HG02970 (cell line): Measurements from ENCODE around the gene PTPRD.
"Not testable (repeated sequence)": the region's sequence is repeated elsewhere in the genome, so short reads cannot be mapped to it uniquely, and the experiment has no call there.

Experiments used
- ATAC-seq: cut with Tn5 transposase; IDR thresholded peaks from one replicate; pipeline ENCODE4 v1.9.1; 2021; ENCODE audit warnings: mild to moderate bottlenecking, moderate library complexity, moderate number of reproducible peaks; ENCODE audit not compliant: unreplicated experiment, low FRiP score

Gene PTPRD

DNA sequence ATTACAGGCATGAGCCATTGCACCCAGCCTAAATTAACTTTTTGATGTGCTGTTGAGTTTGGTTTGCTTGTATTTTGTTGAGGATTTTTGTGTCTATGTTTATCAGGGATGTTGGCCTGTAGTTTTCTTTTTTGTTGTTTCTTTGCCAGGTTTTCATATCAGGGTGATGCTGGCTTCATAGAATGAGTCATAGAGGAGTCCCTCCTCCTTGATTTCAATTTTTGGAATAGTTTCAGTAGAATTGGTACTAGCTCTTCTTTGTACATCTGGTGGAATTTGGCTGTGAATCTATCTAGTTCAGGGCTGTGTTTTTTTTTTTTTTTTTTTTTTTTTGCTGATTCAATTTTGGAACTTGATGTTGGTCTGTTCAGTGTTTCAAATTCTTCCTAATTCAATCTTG lies 1648.9 kb downstream of the PTPRD start:
- no peak for ATAC-seq

DNA sequence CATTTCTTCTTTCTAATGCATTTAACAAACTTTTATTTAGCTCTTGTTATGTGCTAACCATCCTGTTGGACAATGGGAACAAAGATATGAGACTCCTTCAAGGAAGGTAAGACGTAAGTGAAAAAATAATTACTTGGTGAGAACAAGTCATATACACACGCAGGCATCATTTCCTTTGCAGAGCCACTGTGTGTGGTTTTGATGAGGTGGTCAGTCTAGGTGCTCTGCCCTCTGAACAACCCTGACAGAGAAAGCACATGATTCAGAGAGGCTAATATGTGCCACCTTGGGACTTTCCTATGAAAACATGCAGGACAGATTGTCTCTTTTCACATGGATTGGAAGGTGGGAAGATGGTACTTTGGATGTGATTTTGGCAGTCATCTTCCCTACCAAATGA lies 1650.7 kb downstream of the PTPRD start:
- no peak for ATAC-seq

DNA sequence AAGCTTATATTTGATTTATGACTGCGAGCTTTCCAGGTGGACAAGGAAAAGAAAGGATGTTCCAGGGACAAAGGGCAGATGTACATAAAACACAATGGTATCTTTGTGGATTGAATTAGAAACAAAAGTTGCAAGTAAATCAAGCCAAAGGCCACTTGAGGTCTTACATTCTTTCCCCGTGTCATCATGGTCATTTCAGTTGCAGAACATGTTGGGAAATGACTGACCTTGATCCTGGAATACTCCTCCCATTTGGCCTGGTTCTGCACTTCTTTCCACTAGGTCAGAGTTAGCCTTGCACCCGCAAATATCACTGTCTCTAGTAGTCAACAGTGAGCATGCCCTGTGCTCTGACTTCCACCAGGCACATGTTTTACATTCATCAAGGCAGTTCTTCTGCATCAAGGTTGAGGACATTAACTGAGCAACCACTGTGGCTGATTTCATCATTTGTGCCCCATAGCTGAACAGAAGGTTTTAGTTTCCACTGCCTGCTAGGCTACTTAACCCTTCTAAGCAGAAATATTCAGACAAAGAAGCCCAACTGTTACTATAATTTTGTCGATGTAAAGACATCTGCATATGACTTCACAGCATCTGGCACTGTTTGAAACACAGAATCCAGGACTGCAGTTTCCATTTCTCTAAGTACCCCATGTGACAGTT lies 1651.5 kb downstream of the PTPRD start:
- no peak for ATAC-seq

DNA sequence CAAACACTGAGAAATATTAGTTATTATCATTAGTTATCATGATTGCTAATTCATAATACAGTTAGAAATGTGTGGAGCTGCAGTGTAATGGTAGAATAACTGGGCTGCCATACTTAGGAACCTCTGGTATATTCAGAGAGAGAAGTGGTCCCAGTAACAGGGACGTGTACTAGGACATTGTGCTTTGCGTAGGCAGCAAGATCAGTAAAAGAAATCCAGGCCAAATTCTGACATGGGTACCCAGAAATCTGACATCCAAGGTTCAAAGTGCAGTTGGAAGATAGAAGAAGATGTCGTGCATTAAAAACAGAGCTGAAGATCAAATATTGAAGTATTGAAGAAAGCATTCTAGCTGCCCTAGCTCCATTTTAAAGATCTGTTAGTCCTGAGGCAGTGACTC lies 1652.5 kb downstream of the PTPRD start:
- ATAC-seq = no peak

DNA sequence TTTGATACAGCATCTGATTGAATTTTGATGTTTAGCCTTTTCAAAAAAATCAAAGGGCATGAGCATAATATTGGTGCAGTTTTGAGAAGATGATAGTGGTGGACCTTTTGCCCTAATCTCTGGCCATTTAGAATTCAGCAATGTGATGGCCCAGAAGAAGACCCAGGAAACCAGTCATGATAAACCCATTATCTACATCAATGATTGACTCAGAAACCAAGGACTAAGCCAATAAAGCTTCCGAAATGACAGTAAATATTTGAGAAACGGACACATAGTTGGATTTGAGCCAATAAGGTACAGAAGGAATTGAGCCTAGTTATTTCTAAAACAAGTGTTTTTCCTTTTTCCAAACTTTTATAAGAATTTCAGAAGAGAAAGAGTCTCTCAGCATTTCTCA lies 1654.4 kb downstream of the PTPRD start:
- ATAC-seq = no peak

DNA sequence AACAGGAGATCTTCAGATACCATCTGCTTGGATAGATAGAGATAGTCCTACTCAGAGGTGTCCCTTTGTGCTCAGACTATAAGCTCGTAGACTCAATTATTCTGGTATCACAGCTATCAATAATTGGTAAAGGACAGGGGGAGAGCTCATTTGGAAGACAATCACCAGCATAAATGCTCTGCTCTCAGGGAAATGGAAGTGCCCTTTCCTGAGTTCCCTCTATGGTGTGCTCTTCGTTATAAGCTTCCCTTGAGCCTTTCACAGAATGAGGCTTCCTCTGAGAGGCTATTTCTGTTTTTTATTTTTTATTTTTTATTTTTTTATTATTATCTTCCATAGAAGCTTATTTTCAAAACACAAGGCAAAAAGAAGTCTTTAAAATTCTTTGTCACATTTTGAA lies 1657.5 kb downstream of the PTPRD start:
- no peak for ATAC-seq

DNA sequence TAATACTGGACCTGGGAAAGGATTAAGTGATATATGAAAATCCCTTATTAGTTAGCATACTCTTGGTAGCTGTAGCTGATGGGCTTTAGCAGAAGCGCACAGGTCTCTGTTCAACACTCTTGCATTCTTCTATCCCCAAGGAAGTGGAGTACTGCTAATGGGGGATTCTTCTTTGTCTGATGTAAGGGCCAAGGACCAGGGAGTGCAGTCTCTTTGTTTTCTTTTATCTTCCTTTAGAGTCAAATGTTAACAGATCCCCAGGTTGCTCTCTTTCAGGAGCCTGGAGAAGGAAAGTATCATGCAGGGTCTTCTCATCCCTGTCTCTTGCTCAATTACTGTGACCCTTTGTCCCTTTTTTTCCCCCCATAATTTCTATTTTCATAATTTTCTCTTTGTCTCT lies 1666.3 kb downstream of the PTPRD start:
- no peak for ATAC-seq

DNA sequence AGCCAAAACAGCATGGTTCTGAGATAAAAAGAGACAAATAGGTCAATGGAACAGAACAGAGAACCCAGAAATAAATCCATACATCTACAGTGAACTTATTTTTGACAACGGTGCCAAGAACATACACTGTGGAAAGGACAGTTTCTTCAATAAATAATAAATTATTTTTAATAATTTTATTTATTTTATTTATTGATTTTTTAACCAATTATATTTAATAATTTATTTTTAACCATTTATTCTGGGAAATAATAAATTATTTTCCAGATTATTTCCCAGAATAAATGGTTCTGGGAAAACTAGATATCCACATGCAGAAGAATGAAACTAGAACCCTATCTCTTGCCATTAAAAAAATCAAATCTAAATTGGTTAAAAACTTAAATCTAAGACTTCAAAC lies 1669.4 kb downstream of the PTPRD start:
- no peak for ATAC-seq

DNA sequence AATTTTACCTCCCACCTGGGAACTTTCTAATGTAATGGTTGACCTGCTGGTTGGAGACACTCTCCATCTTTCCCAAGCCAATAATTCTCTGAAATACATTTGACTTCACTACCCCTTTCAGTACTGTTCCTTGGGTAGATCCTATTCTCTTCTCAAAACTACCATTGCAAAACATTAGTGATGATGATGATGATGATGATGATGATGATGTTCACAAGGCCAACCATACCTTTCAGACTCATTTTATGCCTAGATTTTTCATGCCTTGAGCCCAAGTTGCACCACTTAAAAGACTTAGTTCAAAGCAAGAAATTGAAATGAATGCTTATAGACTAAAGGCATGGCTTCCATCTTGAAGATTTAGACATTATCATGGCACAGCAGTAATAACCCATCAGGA lies 1672.2 kb downstream of the PTPRD start:
- no peak for ATAC-seq

DNA sequence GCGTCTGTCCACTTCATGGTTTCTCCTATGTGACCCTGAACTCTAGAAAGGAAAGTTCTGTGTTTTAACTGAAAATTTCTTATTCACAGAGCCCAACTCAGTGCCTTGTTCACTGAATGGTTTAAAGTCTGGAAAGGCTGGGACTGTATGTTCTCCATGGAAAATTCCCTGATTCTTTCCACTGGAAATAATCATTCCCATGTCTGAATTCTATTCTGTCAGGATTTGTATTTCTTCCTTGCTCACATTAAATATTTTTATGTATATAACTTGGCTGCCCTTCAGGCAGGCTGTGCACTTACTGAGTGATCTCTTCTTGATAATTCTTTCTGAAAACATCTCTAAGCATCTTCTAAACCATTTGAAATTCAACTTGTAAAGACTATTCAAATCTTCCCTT lies 1686.3 kb downstream of the PTPRD start:
- ATAC-seq = no peak

DNA sequence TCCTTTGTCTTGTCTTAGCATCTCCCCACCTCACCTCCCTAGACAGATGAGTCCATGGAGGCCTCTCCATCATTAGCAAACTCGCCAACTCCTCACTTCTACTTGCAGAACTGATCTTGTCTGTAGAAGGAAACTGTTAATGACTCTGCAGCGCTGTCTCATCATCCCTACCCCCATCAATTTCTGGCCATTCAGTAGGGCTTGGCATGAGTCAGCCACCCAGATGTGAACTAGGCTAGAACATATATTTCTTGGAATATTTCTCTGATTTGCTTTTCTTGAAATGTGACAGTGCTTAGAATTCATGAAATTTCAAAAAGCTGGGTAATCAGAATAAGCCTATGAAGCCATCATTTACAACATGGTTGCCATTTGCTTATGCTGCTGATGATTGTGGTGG lies 1688.2 kb downstream of the PTPRD start:
- no peak for ATAC-seq

DNA sequence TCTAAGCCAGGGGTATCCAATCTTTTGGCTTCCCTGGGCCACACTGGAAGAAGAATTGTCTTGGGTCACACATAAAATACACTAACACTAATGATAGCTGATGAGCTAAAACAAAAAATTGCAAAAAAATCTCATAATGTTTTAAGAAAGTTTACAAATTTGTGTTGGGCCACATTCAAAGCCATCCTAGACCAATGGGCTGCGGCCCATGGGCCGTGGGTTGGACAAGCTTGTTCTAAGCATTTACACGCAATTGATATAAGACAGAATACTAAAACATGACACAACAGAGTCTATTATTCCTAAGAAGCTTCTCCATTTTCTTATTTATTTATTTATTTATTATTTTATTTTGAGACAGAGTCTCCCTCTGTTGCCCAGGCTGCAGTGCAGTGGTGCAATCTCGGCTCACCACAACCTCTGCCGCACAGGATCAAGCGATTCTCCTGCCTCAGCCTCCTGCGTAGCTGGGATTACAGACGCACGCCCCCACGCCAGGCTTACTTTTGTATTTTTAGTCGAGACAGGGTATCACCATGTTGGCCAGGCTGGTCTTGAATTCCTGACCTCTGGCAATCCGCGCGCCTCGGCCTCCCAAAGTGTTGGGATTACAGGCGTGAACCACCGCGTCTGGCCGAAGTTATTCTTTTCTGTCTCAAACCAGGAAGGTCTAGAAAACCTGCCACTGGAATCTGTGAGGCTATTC lies 1692.2 kb downstream of the PTPRD start:
- ATAC-seq = not testable (repeated sequence)

DNA sequence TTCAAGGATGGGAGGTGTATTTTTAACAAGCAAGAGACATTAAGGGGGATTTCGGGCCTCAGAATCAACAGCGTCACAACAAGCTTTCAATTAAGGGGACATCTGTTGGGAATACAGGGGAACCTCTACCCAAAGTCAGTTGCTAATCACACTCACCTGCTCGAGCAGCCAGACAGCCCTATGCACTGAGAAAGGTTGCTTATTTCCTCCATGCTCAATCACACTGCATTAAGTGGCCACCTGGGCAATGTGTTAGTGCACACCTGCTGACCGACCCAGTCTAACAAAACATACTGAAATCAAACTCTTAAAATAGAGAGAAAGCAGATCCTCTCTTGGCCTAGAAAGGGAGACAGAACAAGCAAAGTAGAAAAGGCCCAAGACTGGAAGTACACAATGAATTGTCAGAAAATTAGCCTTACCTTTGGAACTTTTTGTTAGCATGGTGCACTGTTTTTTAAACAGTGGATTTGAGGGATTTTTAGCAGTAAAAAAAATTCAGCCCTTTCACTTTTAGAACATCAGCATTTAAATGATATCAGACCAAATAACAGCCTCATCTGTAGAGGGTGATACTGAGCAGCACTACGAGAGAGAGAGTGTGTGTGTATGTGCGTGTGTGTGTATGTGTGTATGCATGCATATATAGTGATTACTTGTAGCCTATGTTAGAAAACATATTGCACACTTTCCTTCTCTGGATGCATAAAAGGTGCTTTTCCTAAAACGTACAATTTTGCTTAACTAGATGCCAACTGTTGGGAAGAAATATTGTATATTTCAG lies 1694.7 kb downstream of the PTPRD start:
- no peak for ATAC-seq

DNA sequence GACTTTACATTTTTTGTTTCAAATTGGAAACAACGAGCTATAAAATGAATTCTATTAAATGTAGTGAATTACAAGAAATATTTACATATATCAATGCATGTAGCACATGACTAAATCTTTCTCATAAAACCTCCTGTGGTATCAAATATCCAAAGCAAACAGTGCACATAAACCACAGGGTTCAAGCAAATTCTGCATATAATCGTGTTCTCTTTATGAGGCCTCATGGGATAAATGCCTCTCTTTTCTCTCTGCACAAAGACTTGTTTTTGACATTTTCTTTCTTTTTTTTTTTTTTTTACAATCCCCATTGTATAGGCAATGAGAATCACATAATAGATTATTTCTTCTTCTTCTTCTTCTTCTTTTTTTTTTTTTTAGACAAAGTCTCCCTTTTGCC lies 1696.0 kb downstream of the PTPRD start:
- ATAC-seq = no peak

DNA sequence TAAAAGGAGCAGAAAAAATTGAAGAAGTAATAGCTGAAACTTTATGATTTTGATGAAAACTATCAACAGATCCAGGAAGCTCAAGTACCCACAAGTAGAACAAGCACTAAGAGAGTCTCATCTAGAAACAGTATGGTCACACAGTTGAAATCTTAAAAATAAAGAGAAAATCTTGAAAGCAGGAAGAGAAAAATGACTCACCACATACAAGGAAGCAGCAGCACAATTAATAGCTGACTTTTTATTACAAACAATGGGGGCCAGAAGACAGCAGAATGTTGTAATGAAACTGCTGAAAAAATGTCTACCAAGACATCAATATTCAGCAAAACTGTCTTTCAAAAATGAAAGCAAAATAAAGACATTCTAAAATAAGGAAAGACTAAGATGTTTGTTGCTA lies 1704.9 kb downstream of the PTPRD start:
- ATAC-seq = no peak

DNA sequence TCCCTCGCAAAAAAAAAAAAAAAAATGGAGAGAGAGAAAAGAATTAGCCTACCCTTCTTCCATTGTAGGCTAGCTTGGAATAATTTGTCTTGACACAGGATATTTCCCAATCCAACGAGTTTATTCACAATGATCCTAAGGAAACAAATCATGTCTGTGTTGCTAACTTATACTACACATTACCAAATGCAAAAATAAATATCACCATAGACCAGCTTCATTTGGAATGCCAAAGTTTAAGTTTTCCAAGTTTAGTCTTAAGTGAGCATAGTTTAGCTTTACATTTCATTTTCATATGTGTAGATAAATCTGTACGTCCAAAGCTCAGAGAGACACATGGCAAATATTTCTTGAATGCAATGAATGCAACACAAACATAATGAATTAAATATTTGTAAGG lies 1707.1 kb downstream of the PTPRD start:
- no peak for ATAC-seq

DNA sequence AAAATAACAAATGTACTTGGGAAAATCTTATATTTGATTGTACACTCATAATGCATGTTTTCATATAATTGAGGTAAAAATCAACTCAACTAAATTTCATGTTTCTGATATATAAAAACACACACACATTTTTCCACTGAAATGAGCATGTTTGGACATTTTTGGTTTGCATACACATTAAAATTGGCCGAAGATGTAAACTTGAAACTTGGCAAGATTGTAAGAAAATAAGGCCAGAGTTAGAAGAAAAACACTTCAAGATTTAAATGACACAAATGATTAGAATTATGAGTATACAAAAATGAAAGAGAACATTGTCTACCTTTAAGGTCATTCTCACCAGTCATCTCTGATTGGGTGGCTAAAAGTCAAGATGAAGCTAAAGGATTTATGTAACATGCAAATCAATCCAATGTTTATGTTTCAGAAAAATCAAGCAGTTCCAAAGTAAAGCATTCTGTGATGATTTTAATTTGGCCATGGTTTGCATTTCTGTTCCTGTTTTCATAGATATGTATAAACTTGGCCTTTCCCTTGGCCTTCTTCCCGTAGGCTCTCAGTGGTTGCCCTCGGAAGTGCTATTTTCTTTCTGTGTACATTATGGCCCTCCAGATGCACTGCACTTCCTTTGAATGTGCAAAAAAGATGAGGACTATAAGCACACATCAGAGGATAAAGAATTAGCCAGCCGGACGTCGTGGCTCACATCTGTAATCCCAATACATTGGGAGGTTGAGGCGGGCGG lies 1707.9 kb downstream of the PTPRD start:
- no peak for ATAC-seq

DNA sequence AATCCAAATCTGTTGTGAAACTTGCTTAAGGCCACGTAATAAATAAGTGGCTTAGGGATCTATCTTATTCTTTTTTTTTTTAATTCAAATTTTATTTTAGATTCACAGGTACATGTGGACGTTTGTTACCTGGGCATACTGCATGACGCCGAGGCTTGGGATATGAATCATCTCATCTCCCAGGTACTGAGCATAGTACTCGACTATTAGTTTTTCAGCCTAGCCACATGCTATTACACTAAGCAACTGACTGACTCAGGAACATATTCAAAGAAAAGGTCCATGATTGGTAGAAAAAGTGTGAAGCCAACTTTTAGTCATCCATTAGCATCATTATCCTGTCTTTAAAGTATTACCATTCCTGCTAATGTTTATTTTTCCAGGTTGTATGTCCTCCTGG lies 1709.7 kb downstream of the PTPRD start:
- no peak for ATAC-seq

DNA sequence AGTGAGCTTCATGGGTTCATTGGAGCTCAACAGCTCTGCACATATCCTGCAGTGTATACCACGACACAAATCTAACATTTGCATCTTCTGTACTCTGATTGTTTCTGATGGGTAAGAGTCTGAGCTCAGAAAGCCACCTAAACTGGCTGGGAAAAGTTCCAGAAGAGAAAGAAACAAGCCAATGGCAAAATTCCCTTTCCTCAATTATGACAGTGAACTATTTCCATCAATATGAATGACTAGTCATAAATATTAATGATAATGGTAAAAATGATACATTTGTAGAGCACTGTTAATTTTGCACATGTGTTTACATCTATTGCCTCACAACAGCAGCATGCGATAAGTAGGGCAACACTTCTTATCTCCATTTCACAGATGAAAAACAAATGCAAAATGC lies 1711.7 kb downstream of the PTPRD start:
- ATAC-seq = no peak

DNA sequence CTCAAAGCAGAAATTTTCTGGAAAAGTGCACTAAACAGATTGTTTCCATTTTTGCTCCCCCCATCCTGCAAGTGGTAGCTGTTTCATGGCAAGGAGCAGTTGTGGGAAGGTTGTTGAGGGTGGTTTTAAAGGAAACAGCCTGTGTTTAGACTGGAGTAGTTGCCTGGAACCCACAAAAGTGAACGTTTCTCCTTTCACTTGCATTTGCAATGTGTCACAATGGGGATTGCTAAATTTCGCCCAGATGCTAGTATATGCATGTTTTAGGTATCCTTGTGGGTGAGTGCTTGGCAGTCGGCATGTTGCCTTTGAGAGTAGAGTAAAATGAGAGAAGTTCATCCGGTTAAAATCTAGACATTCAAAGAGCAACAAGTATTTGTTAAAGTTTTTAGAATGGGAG lies 1713.3 kb downstream of the PTPRD start:
- ATAC-seq = no peak

DNA sequence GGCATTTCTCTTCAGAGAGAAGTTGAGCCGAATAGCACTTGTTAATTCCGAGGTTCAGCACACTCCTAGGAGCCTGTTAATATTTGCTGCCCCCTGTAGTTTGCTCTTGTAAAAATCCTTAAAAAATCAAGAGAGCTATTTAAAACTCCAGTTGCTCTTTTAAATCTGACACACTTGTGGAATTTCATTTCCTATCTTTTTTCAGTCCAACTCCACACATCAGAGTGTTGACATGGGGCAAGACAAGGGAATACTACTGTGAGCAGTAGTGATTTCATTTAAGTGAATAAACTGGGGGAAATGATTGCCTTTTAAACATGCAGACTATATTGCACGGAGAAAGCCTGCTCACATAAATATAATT lies 1717.0 kb downstream of the PTPRD start:
- no peak for ATAC-seq
